Cardiac fibroblast (primary cell): ENCODE data around the gene ELOVL6.

Experiments used
- DNase-seq, 2 donors: peaks; one replicate each; pipeline versions ENCODE4 v3.0.0 to v3.0.0-alpha.2; 2010; ENCODE audit warnings: low read depth in 2 of 2
- H3K4me3 ChIP-seq, 2 donors: replicated peaks in 1 of 2; 1 replicate in 1 of 2; 2 replicates in 1 of 2; pipeline ENCODE4 v1.5.1; 2011; ENCODE audit warnings: low read depth in 2 of 2, low read length in 2 of 2, mild to moderate bottlenecking in 2 of 2, moderate library complexity in 1 of 2
- TF ChIP-seq, protein P1 (sequence below): IDR thresholded peaks from one replicate; pipeline ENCODE4 v1.5.1; 2011; ENCODE audit warnings: low read depth, mild to moderate bottlenecking, low read length, inconsistent platforms

Gene ELOVL6

GRCh38 chr4:110059556-110060191 lies 138.7 kb downstream of the ELOVL6 start:
- peak; percentile 19 to 59 for DNase-seq
- H3K4me3 ChIP-seq, result no peak overlapping the region
- TF ChIP-seq, protein P1, sequence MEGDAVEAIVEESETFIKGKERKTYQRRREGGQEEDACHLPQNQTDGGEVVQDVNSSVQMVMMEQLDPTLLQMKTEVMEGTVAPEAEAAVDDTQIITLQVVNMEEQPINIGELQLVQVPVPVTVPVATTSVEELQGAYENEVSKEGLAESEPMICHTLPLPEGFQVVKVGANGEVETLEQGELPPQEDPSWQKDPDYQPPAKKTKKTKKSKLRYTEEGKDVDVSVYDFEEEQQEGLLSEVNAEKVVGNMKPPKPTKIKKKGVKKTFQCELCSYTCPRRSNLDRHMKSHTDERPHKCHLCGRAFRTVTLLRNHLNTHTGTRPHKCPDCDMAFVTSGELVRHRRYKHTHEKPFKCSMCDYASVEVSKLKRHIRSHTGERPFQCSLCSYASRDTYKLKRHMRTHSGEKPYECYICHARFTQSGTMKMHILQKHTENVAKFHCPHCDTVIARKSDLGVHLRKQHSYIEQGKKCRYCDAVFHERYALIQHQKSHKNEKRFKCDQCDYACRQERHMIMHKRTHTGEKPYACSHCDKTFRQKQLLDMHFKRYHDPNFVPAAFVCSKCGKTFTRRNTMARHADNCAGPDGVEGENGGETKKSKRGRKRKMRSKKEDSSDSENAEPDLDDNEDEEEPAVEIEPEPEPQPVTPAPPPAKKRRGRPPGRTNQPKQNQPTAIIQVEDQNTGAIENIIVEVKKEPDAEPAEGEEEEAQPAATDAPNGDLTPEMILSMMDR, result no peak

DNA sequence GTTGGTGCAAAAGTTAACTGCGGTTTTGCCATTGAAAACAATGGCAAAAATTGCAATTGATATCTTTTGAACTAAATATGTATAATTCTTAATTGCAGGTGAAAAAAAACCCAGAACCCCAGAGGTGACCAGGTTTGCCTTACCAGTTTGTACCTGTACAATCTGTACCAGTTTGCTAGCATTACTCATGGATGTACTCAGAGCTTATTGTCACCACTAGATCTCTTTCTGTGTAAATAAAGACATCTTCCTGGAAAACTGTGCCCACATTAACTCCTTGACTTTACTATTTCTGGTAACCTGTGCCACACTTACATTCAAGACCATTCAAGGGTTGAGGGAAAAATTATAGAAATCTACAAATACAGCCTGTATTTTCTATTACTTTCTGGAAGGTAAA lies 139.7 kb downstream of the ELOVL6 start:
- DNase-seq, result no peak
- TF ChIP-seq, protein P1, result no peak
- H3K4me3 ChIP-seq, result no peak overlapping the region

DNA sequence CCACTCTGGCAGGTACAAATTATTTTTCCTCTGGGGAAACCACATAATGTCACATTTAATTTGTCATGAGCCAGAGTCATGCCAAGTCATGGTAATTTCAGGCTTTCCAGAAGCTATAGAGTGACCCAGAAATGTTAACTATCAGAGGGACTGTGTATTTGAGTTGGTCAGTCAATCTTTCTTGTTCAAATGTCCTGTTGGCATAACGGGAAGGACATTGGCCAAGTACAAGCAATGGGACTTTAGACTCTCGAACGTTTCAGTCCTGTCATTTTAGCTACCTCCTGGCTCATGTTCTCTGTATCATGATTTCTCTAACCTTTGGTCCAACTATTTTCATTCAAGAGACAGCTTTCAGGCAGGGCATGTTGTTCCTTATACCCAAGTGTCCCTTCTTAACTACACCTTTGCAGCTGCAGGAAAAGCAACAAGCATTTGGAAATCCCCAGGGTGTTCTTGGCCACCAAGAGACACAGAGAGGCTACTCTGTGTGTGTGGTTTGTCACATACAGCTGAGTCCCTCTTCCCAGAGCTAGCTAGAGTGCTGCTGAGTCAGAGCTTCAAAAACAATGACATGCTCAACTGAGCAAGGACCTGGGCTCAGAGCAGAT lies 143.2 kb downstream of the ELOVL6 start:
- peak in 1 of 2 donors; percentile 39 for DNase-seq
- TF ChIP-seq, protein P1, result no peak
- no peak overlapping the region for H3K4me3 ChIP-seq

DNA sequence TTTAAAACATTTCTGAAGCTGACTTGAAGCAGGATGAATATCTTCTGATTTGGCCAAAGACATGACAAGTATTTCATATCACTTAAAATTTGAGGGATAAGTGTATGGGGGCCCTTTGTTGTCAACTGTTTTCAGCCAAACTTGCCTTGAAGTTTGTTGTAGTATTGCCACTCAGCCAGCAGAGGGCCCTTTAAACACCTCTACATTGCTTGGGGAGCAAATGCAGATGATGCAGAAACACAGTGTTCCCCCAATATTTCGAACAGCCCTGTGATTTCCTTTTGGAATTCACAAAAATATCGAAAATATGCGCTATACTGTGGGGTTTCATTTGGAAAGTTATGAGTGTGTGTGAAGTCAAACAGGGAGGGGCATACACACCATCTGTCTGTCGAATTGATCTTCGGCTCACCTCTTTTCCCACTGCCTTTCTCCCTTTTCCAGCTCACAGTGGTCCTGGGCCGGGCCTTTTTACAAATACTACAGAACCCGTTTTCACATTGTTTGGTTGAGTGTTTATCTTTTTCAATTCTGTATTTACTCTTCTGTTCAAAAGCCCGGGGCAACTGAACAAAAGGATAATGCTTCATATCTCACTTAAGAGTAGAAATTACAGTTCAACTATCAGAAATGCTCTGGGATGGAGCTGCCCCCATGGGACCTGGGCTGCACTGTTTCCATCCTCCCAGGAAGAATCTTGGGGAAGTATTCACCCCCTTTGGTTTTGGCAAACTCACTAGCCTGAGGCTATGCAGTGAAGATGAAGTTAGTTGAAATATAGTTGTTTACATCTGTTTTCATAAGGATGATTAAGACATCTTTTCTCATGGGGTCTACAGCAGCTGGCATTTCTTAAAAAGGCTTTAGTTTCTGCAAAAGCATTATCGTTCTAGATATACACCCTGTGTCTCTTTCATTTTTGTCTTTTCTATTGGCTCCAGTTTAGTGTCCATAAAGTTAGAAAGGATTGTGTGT lies 148.2 kb downstream of the ELOVL6 start:
- TF ChIP-seq, protein P1, result peak; percentile 81
- no peak overlapping the region for H3K4me3 ChIP-seq
- peak; percentile 63 to 67 for DNase-seq

DNA sequence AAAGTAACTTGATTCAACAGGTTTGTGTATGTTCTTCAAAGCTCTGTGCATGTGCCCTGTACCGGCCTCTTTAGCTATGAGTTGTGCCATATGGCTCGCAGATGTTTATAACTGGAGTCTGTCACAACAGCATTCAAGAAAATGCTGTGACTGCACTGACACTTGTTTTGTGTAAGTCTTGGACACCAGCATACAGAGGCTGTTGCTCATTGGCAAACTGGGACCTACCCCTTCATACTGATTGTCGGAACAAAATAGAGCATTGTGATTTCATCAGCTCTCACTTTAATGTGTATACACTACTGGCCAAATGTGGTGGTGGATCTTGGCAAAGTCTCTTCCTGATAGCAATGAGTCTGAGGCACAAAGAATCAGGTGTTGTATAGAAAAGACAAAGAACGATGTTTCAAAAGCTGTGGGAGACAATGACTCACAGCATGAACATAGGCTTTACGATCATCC lies 151.8 kb downstream of the ELOVL6 start:
- no peak overlapping the region for H3K4me3 ChIP-seq
- TF ChIP-seq, protein P1, result no peak
- DNase-seq, result no peak

- no peak for DNase-seq
- TF ChIP-seq, protein P1, result no peak
- no peak overlapping the region for H3K4me3 ChIP-seq
Observed at GRCh38 chr4:110042545-110043517, 155.6 kb downstream of the ELOVL6 start.
